A549 (cell line): ENCODE data around the gene TMEM117. TPM values are rescaled to one million over a fixed set of nuclear protein-coding genes. Genes with fewer than 3 reads are reported as not detected.
A peak's percentile ranks its signal among the peaks of the same experiment; 100 is the strongest.

Experiments used
- ATAC-seq, 2 experiments: fragments of 200-7000 bp in 1 of 2; fragments of >200 bp in 1 of 2; cut with Nextera tagmentation in 1 of 2; cut with Tn5 transposase in 1 of 2; 3 replicates each; pipeline versions ENCODE4 v1.8.0 to v1.9.1; 2018 to 2020; ENCODE audit warnings: mild to moderate bottlenecking in 1 of 2, moderate library complexity in 1 of 2
- CTCF ChIA-PET: fragments of 300-600 bp; sonication (Branson Sonifier 250); formaldehyde crosslinking; extraction: SDS; loops from one replicate; lab custom pipeline; 2021; ENCODE audit warnings: antibody characterized with exemption, inconsistent platforms; lab: Yijun Ruan, JAX
- POLR2A ChIA-PET: fragments of 350-600 bp; formaldehyde crosslinking; extraction: SDS; loops from one replicate; lab custom pipeline; 2021; ENCODE audit warnings: antibody characterized with exemption, inconsistent platforms; lab: Yijun Ruan, JAX
- DNase-seq, 2 experiments: peaks; one replicate each; pipeline versions ENCODE4 v3.0.0 to v3.0.0-alpha.2; 2011 to 2016; ENCODE audit warnings: low read depth in 1 of 2, low spot score in 1 of 2
- FAIRE-seq: peaks from 2 replicates; lab custom pipeline; 2011; peaks lifted over from hg19 to GRCh38; lab: Jason Lieb, UNC
- H3K27ac ChIP-seq, 2 experiments: fragments of >200 bp; sonication (Bioruptor Twin); formaldehyde crosslinking; 3 replicates each; pipeline ENCODE4 v1.5.1; 2016 to 2017
- H3K4me1 ChIP-seq: fragments of >200 bp; sonication (Bioruptor Twin); formaldehyde crosslinking; 3 replicates; pipeline ENCODE4 v1.6.1; 2016
- H3K4me2 ChIP-seq: fragments of >200 bp; sonication (Bioruptor Twin); formaldehyde crosslinking; 3 replicates; pipeline ENCODE4 v1.6.1; 2016
- H3K4me3 ChIP-seq: fragments of >200 bp; sonication (Bioruptor Twin); formaldehyde crosslinking; 3 replicates; pipeline ENCODE4 v1.5.1; 2016
- H3K9me3 ChIP-seq: fragments of >200 bp; sonication (Bioruptor Twin); formaldehyde crosslinking; 3 replicates; pipeline ENCODE4 v1.6.1; 2016
- CHD2 ChIP-seq: fragments of 150-350 bp; IDR thresholded peaks from 2 replicates; pipeline ENCODE4 v1.6.1; 2014; ENCODE audit warnings: low read length; ENCODE audit not compliant: partially characterized antibody
- EHF ChIP-seq: fragments of 250-450 bp; sonication (Bioruptor Pico); IDR thresholded peaks from 2 replicates; pipeline ENCODE4 v1.5.0; 2020; ENCODE audit warnings: mild to moderate bottlenecking
- EHMT2 ChIP-seq: fragments of 200-600 bp; sonication (generic); IDR thresholded peaks from 2 replicates; pipeline ENCODE4 v1.6.1; 2016; ENCODE audit warnings: antibody characterized with exemption, low read depth, mild to moderate bottlenecking, moderate library complexity
- FOSB ChIP-seq: fragments of 250-450 bp; sonication (Bioruptor Pico); IDR thresholded peaks from 2 replicates; pipeline ENCODE4 v1.5.0; 2020; ENCODE audit warnings: mild to moderate bottlenecking, moderate library complexity
- FOXS1 ChIP-seq: fragments of 250-450 bp; sonication (Bioruptor Pico); IDR thresholded peaks from 2 replicates; pipeline ENCODE4 v1.5.0; 2020; ENCODE audit warnings: mild to moderate bottlenecking, moderate library complexity
- HOXA7 ChIP-seq: fragments of 250-450 bp; sonication (Bioruptor Pico); IDR thresholded peaks from 2 replicates; pipeline ENCODE4 v1.5.0; 2020; ENCODE audit warnings: mild to moderate bottlenecking, moderate library complexity
- JUN ChIP-seq, 2 experiments: fragments of >200 bp; sonication (Bioruptor Twin); formaldehyde crosslinking; IDR thresholded peaks; 2 replicates in 1 of 2; 3 replicates in 1 of 2; pipeline ENCODE4 v1.6.1; 2016 to 2017
- PHF8 ChIP-seq: fragments of 200-600 bp; sonication (generic); IDR thresholded peaks from 2 replicates; pipeline ENCODE4 v1.6.1; 2016; ENCODE audit warnings: low read depth, mild to moderate bottlenecking, antibody characterized with exemption, moderate library complexity, borderline replicate concordance
- POLR2A ChIP-seq: IDR thresholded peaks from 2 replicates; pipeline ENCODE4 v1.6.1; 2012; ENCODE audit warnings: mild to moderate bottlenecking, low read length
- RAD21 ChIP-seq, 2 experiments: fragments of >200 bp in 1 of 2; sonication (Bioruptor Twin) in 1 of 2; formaldehyde crosslinking in 1 of 2; IDR thresholded peaks in 1 of 2; conservative IDR thresholded peaks in 1 of 2; 2 replicates in 1 of 2; 3 replicates in 1 of 2; pipeline ENCODE4 v1.6.1; 2012 to 2018; ENCODE audit warnings: inconsistent platforms in 1 of 2
- RCOR1 ChIP-seq: fragments of 150-350 bp; IDR thresholded peaks from 2 replicates; pipeline ENCODE4 v1.6.1; 2014; ENCODE audit warnings: antibody characterized with exemption, low read length, low read depth
- RFX5 ChIP-seq: fragments of 450-650 bp; IDR thresholded peaks from 2 replicates; pipeline ENCODE4 v1.7.1; 2014; ENCODE audit warnings: antibody characterized with exemption, mild to moderate bottlenecking, moderate library complexity
- SMC3 ChIP-seq: fragments of >200 bp; sonication (Bioruptor Twin); formaldehyde crosslinking; IDR thresholded peaks from 3 replicates; pipeline ENCODE4 v1.6.1; 2018; ENCODE audit warnings: inconsistent platforms
- ZSCAN20 ChIP-seq: fragments of 250-450 bp; sonication (Bioruptor Pico); IDR thresholded peaks from 2 replicates; pipeline ENCODE4 v1.8.0; 2022; ENCODE audit warnings: mild to moderate bottlenecking, moderate library complexity
- WGBS: methylation state at CpG from one replicate; pipeline ENCODE4 v1.1.6; 2017; ENCODE audit errors: missing lambda C conversion rate; 5-methylcytosine and 5-hydroxymethylcytosine counted together
- polyA plus RNA-seq, 4 experiments: library from polyadenylated mRNA; depleted of rRNA in 3 of 4; stranded (reverse); fragments of >200 nt; fragmentation: RNase III in 1 of 4; extraction: RNeasy Plus Mini Kit Qiagen cat#74134 plus additional on column Dnase treatment in 1 of 4; gene quantifications; 2 replicates in 3 of 4; 3 replicates in 1 of 4; pipeline ENCODE4 v1.2.3, GENCODE V29; 2011 to 2017
- TF ChIP-seq, protein P1 (sequence below): fragments of 450-650 bp; IDR thresholded peaks from 2 replicates; pipeline ENCODE4 v1.6.1; 2014; ENCODE audit warnings: antibody characterized with exemption
- TF ChIP-seq, protein P2 (sequence below): IDR thresholded peaks from 2 replicates; pipeline ENCODE4 v1.6.1; 2012
- TF ChIP-seq, protein P3 (sequence below): fragments of 200-600 bp; sonication (generic); IDR thresholded peaks from 2 replicates; pipeline ENCODE4 v1.6.1; 2016; ENCODE audit warnings: antibody characterized with exemption, mild to moderate bottlenecking, moderate library complexity
- TF ChIP-seq, protein P4 (sequence below): fragments of 150-350 bp; IDR thresholded peaks from 2 replicates; pipeline ENCODE4 v1.6.1; 2014; ENCODE audit warnings: low read depth, mild to moderate bottlenecking, low read length
- TF ChIP-seq, protein P5 (sequence below): fragments of >200 bp; sonication (Bioruptor Twin); formaldehyde crosslinking; IDR thresholded peaks from 3 replicates; pipeline ENCODE4 v1.6.1; 2016

TMEM117 gene
- polyA plus RNA-seq, 2 of the 4 experiments (the other 2 are of a cell fraction): 2.1 to 4.6 TPM

DNA sequence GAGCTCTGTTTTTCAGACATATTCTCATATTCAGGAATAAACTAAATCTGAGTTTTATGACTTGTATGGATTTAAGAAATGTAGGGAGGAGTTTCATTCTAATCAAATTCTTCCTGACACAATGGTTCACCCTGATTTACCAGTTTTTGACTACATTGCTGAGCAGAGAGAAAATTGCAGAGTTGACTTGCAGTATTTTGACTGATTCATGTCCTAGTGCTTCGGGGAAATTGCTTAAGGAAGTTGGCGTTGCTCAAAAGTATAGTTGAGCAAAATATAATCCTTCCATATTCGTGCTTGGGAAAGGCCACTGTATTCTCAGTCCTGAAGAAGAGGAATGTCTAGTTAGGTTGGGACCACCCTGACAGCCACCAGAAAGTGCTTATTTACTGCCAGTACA is 28.5 kb upstream of the TMEM117 start:
- Histone ChIP-seq H3K4me2 (peak overlapping the region; percentile 93; the same call in 2 of the 3 replicates), H3K9me3 (no peaks in the 10 kb centered on the region), H3K27ac (no peak overlapping the region), H3K4me3 (no peak overlapping the region), H3K4me1 (peaks cover 22% of the 10 kb centered on the region; the same call in 2 of the 3 replicates)
- FAIRE-seq (no peak), DNase-seq (no peak), ATAC-seq (no peak)
- ChIA-PET CTCF (interaction anchor here (3.7 kb wide), 1 partner anchor 75 kb away, joined by 14 read pairs; no protein-coding TSS in a partner anchor), POLR2A (interaction anchor here (2.6 to 2.8 kb wide), 2 partner anchors 10 to 27 kb away, joined by 14 to 34 read pairs; partner anchors contain the start of gene TMEM117)
- WGBS: 88% methylated on average over 3 of the region's 3 CpGs
- TF ChIP-seq, protein P1, sequence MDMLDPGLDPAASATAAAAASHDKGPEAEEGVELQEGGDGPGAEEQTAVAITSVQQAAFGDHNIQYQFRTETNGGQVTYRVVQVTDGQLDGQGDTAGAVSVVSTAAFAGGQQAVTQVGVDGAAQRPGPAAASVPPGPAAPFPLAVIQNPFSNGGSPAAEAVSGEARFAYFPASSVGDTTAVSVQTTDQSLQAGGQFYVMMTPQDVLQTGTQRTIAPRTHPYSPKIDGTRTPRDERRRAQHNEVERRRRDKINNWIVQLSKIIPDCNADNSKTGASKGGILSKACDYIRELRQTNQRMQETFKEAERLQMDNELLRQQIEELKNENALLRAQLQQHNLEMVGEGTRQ: no peak
- TF ChIP-seq, protein P2, sequence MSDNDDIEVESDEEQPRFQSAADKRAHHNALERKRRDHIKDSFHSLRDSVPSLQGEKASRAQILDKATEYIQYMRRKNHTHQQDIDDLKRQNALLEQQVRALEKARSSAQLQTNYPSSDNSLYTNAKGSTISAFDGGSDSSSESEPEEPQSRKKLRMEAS: no peak
- TF ChIP-seq PHF8 (no peak), HOXA7 (CRISPR knock-in tag) (no peak), CHD2 (no peak), ZSCAN20 (CRISPR knock-in tag) (no peak), RAD21 (conservative IDR thresholded peaks at IDR 0.05 in 1 of 2, IDR thresholded peaks at IDR 0.05 in 1 of 2) (no peak), SMC3 (no peak), EHF (CRISPR knock-in tag) (no peak), RFX5 (no peak)
- TF ChIP-seq, protein P3, sequence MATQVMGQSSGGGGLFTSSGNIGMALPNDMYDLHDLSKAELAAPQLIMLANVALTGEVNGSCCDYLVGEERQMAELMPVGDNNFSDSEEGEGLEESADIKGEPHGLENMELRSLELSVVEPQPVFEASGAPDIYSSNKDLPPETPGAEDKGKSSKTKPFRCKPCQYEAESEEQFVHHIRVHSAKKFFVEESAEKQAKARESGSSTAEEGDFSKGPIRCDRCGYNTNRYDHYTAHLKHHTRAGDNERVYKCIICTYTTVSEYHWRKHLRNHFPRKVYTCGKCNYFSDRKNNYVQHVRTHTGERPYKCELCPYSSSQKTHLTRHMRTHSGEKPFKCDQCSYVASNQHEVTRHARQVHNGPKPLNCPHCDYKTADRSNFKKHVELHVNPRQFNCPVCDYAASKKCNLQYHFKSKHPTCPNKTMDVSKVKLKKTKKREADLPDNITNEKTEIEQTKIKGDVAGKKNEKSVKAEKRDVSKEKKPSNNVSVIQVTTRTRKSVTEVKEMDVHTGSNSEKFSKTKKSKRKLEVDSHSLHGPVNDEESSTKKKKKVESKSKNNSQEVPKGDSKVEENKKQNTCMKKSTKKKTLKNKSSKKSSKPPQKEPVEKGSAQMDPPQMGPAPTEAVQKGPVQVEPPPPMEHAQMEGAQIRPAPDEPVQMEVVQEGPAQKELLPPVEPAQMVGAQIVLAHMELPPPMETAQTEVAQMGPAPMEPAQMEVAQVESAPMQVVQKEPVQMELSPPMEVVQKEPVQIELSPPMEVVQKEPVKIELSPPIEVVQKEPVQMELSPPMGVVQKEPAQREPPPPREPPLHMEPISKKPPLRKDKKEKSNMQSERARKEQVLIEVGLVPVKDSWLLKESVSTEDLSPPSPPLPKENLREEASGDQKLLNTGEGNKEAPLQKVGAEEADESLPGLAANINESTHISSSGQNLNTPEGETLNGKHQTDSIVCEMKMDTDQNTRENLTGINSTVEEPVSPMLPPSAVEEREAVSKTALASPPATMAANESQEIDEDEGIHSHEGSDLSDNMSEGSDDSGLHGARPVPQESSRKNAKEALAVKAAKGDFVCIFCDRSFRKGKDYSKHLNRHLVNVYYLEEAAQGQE: no peak
- TF ChIP-seq, protein P4, sequence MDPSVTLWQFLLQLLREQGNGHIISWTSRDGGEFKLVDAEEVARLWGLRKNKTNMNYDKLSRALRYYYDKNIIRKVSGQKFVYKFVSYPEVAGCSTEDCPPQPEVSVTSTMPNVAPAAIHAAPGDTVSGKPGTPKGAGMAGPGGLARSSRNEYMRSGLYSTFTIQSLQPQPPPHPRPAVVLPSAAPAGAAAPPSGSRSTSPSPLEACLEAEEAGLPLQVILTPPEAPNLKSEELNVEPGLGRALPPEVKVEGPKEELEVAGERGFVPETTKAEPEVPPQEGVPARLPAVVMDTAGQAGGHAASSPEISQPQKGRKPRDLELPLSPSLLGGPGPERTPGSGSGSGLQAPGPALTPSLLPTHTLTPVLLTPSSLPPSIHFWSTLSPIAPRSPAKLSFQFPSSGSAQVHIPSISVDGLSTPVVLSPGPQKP: no peak

DNA sequence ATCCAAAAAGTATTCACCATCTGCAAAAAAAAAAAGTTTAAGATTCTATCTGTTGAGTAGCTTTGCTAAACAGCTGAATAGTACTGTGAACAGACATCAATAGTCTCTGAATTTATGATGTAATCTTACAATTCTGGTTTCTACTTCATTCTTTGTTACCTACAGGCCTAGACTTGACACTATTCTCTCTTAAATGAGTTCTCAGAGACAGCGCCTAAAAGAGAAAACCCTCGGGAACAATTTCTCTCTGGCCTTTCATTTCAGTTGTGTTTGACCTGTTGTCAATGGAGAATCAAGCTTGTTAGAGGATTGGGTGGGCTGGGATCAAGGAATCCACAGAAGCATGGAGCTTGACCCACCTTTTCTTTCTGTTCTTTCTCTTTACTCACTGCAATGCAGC is 23.8 kb upstream of the TMEM117 start:
- FAIRE-seq: no peak
- Histone ChIP-seq H3K4me3 (no peak overlapping the region), H3K4me1 (peaks cover under 1% of the 10 kb centered on the region; the same call in 2 of the 3 replicates), H3K27ac (no peak overlapping the region), H3K4me2 (no peak overlapping the region), H3K9me3 (no peaks in the 10 kb centered on the region)
- ChIA-PET CTCF (interaction anchor here (0.7 kb wide), 1 partner anchor 17 kb away, joined by 3 read pairs; no protein-coding TSS in a partner anchor), POLR2A (no interaction called here)
- TF ChIP-seq RCOR1 (no peak), JUN (IDR thresholded peaks at IDR 0.05) (no peak), FOSB (CRISPR knock-in tag) (no peak), POLR2A (no peak), FOXS1 (CRISPR knock-in tag) (no peak), EHMT2 (no peak), RAD21 (conservative IDR thresholded peaks at IDR 0.05 in 1 of 2, IDR thresholded peaks at IDR 0.05 in 1 of 2) (no peak), RFX5 (no peak), ZSCAN20 (CRISPR knock-in tag) (no peak)
- TF ChIP-seq, protein P5, sequence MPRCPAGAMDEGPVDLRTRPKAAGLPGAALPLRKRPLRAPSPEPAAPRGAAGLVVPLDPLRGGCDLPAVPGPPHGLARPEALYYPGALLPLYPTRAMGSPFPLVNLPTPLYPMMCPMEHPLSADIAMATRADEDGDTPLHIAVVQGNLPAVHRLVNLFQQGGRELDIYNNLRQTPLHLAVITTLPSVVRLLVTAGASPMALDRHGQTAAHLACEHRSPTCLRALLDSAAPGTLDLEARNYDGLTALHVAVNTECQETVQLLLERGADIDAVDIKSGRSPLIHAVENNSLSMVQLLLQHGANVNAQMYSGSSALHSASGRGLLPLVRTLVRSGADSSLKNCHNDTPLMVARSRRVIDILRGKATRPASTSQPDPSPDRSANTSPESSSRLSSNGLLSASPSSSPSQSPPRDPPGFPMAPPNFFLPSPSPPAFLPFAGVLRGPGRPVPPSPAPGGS: no peak
- ATAC-seq: no peak
- no peak for DNase-seq
- 68% methylated on average over 2 of the region's 2 CpGs for WGBS
